SJCRH30 (cell line): ENCODE data around the gene TSC22D1. TPM values are rescaled to one million over a fixed set of nuclear protein-coding genes. Genes with fewer than 3 reads are reported as not detected.
A peak's percentile ranks its signal among the peaks of the same experiment; 100 is the strongest.
"Not testable (repeated sequence)": the region's sequence is repeated elsewhere in the genome, so short reads cannot be mapped to it uniquely, and the experiment has no call there.

Experiments
- DNase-seq, 2 experiments: peaks; one replicate each; pipeline ENCODE4 v3.0.0-alpha.2; 2015 to 2020
- H3K27ac ChIP-seq: fragments of 250-450 bp; sonication (Bioruptor Pico); 2 replicates; pipeline ENCODE4 v1.5.1; 2020; ENCODE audit warnings: mild to moderate bottlenecking, moderate library complexity
- H3K27me3 ChIP-seq: fragments of 250-450 bp; sonication (Bioruptor Pico); 2 replicates; pipeline ENCODE4 v1.5.1; 2020; ENCODE audit warnings: mild to moderate bottlenecking, moderate library complexity
- H3K36me3 ChIP-seq: fragments of 250-450 bp; sonication (Bioruptor Pico); 2 replicates; pipeline ENCODE4 v1.5.1; 2020; ENCODE audit warnings: mild to moderate bottlenecking, moderate library complexity
- H3K4me1 ChIP-seq: fragments of 250-450 bp; sonication (Bioruptor Pico); 2 replicates; pipeline ENCODE4 v1.5.1; 2020; ENCODE audit warnings: mild to moderate bottlenecking, moderate library complexity
- H3K4me3 ChIP-seq: fragments of 250-450 bp; sonication (Bioruptor Pico); 2 replicates; pipeline ENCODE4 v1.5.1; 2020; ENCODE audit warnings: mild to moderate bottlenecking, moderate library complexity
- H3K9me3 ChIP-seq: fragments of 250-450 bp; sonication (Bioruptor Pico); replicated peaks from 2 replicates; pipeline ENCODE4 v1.5.1; 2020; ENCODE audit warnings: mild to moderate bottlenecking, moderate library complexity
- total RNA-seq: library from RNA; depleted of rRNA; stranded (reverse); fragments of >200 nt; shearing (Covaris generic); gene quantifications from 2 replicates; pipeline ENCODE4 v1.2.3, GENCODE V29; 2014

TSC22D1 gene
- total RNA-seq, 1 experiment from 2014 or later, result 28.0 TPM

- peak; percentile 76 to 85 for DNase-seq
- Histone ChIP-seq H3K9me3 (no peaks in the 10 kb centered on the region), H3K36me3 (no peaks in the 10 kb centered on the region), H3K4me1 (peaks cover 9% of the 10 kb centered on the region), H3K27ac (peak overlapping the region; percentile 97), H3K27me3 (no peaks in the 10 kb centered on the region), H3K4me3 (peak overlapping the region; percentile 90)
Observed at GRCh38 chr13:44578067-44578400, 1.9 kb upstream of the TSC22D1 start.

- peaks cover 9% of the 10 kb centered on the region for H3K4me1 ChIP-seq
- H3K4me3 ChIP-seq, result peak overlapping the region; percentile 90
- no peaks in the 10 kb centered on the region for H3K9me3 ChIP-seq
- H3K36me3 ChIP-seq, result no peaks in the 10 kb centered on the region
- H3K27me3 ChIP-seq, result no peaks in the 10 kb centered on the region
- DNase-seq, result peak; percentile 96 to 97
- H3K27ac ChIP-seq, result peak overlapping the region; percentile 97
Observed at GRCh38 chr13:44577236-44578066, 1.3 kb upstream of the TSC22D1 start.

GRCh38 chr13:44576351-44577235 is 463 bp upstream of the TSC22D1 start:
- no peak for DNase-seq
- H3K27me3 ChIP-seq, result no peaks in the 10 kb centered on the region
- H3K36me3 ChIP-seq, result no peaks in the 10 kb centered on the region

GRCh38 chr13:44575035-44575434 is 1.1 kb downstream of the TSC22D1 start:
- H3K27ac ChIP-seq, result no peak overlapping the region
- no peaks in the 10 kb centered on the region for H3K36me3 ChIP-seq
- no peak for DNase-seq
- peak overlapping the region; percentile 90 for H3K4me3 ChIP-seq
- H3K4me1 ChIP-seq, result peaks cover 9% of the 10 kb centered on the region
- no peaks in the 10 kb centered on the region for H3K27me3 ChIP-seq
- no peaks in the 10 kb centered on the region for H3K9me3 ChIP-seq

More at GRCh38 chr13:44576351-44577235, 463 bp upstream of the TSC22D1 start:
- Histone ChIP-seq H3K9me3 (no peaks in the 10 kb centered on the region), H3K4me1 (peaks cover 9% of the 10 kb centered on the region), H3K4me3 (peak overlapping the region; percentile 90), H3K27ac (peak overlapping the region; percentile 97)

- Histone ChIP-seq H3K4me3 (no peak overlapping the region), H3K36me3 (no peaks in the 10 kb centered on the region), H3K27me3 (no peaks in the 10 kb centered on the region), H3K27ac (no peak overlapping the region), H3K4me1 (peaks cover 9% of the 10 kb centered on the region), H3K9me3 (no peaks in the 10 kb centered on the region)
- DNase-seq, result no peak
Observed at GRCh38 chr13:44574466-44574855, 1.7 kb downstream of the TSC22D1 start.

GRCh38 chr13:44573790-44574465 is 2.2 kb downstream of the TSC22D1 start:
- H3K36me3 ChIP-seq, result no peaks in the 10 kb centered on the region
- no peak for DNase-seq
- no peaks in the 10 kb centered on the region for H3K27me3 ChIP-seq
- H3K27ac ChIP-seq, result no peak overlapping the region
- no peaks in the 10 kb centered on the region for H3K9me3 ChIP-seq
- H3K4me1 ChIP-seq, result peaks cover 9% of the 10 kb centered on the region
- H3K4me3 ChIP-seq, result no peak overlapping the region

- no peak overlapping the region for H3K27ac ChIP-seq
- peaks cover 3% of the 10 kb centered on the region for H3K4me1 ChIP-seq
- H3K9me3 ChIP-seq, result no peaks in the 10 kb centered on the region
- H3K27me3 ChIP-seq, result no peaks in the 10 kb centered on the region
- DNase-seq, result no peak
- no peak overlapping the region for H3K4me3 ChIP-seq
- H3K36me3 ChIP-seq, result no peaks in the 10 kb centered on the region
Observed at GRCh38 chr13:44573071-44573470, 3.1 kb downstream of the TSC22D1 start.

- DNase-seq, result no peak
- no peak overlapping the region for H3K27ac ChIP-seq
- no peaks in the 10 kb centered on the region for H3K27me3 ChIP-seq
- H3K9me3 ChIP-seq, result no peaks in the 10 kb centered on the region
- H3K36me3 ChIP-seq, result no peaks in the 10 kb centered on the region; the same call in 1 of the 2 replicates
- H3K4me3 ChIP-seq, result no peak overlapping the region
- no peaks in the 10 kb centered on the region; the same call in 1 of the 2 replicates for H3K4me1 ChIP-seq
Observed at GRCh38 chr13:44566601-44567000, 9.5 kb downstream of the TSC22D1 start.

- no peak for DNase-seq
- H3K36me3 ChIP-seq, result no peaks in the 10 kb centered on the region; the same call in 1 of the 2 replicates
- no peaks in the 10 kb centered on the region for H3K9me3 ChIP-seq
- H3K4me3 ChIP-seq, result no peak overlapping the region
- no peak overlapping the region for H3K27ac ChIP-seq
- H3K27me3 ChIP-seq, result no peaks in the 10 kb centered on the region
- no peaks in the 10 kb centered on the region for H3K4me1 ChIP-seq
Observed at GRCh38 chr13:44565881-44566280, 10.2 kb downstream of the TSC22D1 start.

- Histone ChIP-seq H3K9me3 (no peaks in the 10 kb centered on the region), H3K27ac (no peak overlapping the region), H3K27me3 (no peaks in the 10 kb centered on the region), H3K4me3 (no peak overlapping the region), H3K36me3 (no peaks in the 10 kb centered on the region; the same call in 1 of the 2 replicates), H3K4me1 (no peaks in the 10 kb centered on the region)
- no peak for DNase-seq
Observed at GRCh38 chr13:44564936-44565335, 11.2 kb downstream of the TSC22D1 start.

GRCh38 chr13:44562853-44563252 is 13.3 kb downstream of the TSC22D1 start:
- H3K27me3 ChIP-seq, H3K36me3 ChIP-seq, H3K4me3 ChIP-seq, H3K9me3 ChIP-seq, H3K27ac ChIP-seq, DNase-seq, H3K4me1 ChIP-seq: not testable (repeated sequence)

- Histone ChIP-seq H3K36me3 (no peaks in the 10 kb centered on the region; the same call in none of the 2 replicates), H3K4me1 (no peaks in the 10 kb centered on the region; the same call in 1 of the 2 replicates), H3K27me3 (no peaks in the 10 kb centered on the region), H3K9me3 (no peaks in the 10 kb centered on the region), H3K4me3 (no peak overlapping the region), H3K27ac (no peak overlapping the region)
- DNase-seq, result no peak
Observed at GRCh38 chr13:44561351-44561750, 14.8 kb downstream of the TSC22D1 start.

GRCh38 chr13:44557986-44558385 is 18.1 kb downstream of the TSC22D1 start:
- H3K27ac ChIP-seq, result no peak overlapping the region
- no peak overlapping the region for H3K4me3 ChIP-seq
- no peaks in the 10 kb centered on the region; the same call in 1 of the 2 replicates for H3K9me3 ChIP-seq
- no peaks in the 10 kb centered on the region; the same call in 1 of the 2 replicates for H3K36me3 ChIP-seq
- no peaks in the 10 kb centered on the region for H3K27me3 ChIP-seq
- peak in 1 of 2 experiments; percentile 17 for DNase-seq
- H3K4me1 ChIP-seq, result no peaks in the 10 kb centered on the region; the same call in 1 of the 2 replicates

- H3K27me3 ChIP-seq, result no peaks in the 10 kb centered on the region
- H3K9me3 ChIP-seq, result no peaks in the 10 kb centered on the region; the same call in 1 of the 2 replicates
- no peak overlapping the region for H3K4me3 ChIP-seq
- H3K27ac ChIP-seq, result no peak overlapping the region
- no peaks in the 10 kb centered on the region; the same call in 1 of the 2 replicates for H3K4me1 ChIP-seq
- no peaks in the 10 kb centered on the region; the same call in 1 of the 2 replicates for H3K36me3 ChIP-seq
- no peak for DNase-seq
Observed at GRCh38 chr13:44555207-44555606, 20.9 kb downstream of the TSC22D1 start.
